IPS-NIHi7 (cell line): ENCODE results near the gene CD99L2.

ENCODE experiments used
- DNase-seq: peaks from one replicate; pipeline ENCODE4 v3.0.0; 2012; ENCODE audit warnings: mixed read lengths; ENCODE audit errors: extremely low spot score

Gene CD99L2, protein sequence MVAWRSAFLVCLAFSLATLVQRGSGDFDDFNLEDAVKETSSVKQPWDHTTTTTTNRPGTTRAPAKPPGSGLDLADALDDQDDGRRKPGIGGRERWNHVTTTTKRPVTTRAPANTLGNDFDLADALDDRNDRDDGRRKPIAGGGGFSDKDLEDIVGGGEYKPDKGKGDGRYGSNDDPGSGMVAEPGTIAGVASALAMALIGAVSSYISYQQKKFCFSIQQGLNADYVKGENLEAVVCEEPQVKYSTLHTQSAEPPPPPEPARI

GRCh38 chrX:150898343-150899190, at the start of gene CD99L2:
TSS of gene CD99L2 (minus strand) at chrX:150898668. CDS start at chrX:150898588, 80 bp downstream.
- peak; percentile 83 for DNase-seq

DNA sequence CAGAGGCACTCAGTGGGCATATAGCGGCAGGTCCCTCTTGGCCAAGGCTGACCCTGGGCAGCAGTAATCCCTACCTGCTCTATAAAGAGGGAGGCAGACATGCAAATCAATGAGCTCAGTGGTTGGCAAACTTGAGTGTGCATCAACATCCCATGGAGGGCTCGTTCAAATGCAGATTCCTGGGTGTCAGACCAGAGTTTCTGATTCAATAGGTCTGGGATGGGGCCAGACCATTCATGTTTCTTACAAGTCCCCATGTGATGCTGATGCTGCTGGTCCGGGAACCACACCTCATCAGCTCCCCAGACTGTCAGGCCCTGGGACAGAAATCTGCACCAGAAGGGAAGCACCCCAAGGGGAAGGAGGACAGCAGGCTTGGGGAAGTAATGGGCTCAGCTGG, 45.8 kb upstream of the CD99L2 start:
- no peak for DNase-seq

DNA sequence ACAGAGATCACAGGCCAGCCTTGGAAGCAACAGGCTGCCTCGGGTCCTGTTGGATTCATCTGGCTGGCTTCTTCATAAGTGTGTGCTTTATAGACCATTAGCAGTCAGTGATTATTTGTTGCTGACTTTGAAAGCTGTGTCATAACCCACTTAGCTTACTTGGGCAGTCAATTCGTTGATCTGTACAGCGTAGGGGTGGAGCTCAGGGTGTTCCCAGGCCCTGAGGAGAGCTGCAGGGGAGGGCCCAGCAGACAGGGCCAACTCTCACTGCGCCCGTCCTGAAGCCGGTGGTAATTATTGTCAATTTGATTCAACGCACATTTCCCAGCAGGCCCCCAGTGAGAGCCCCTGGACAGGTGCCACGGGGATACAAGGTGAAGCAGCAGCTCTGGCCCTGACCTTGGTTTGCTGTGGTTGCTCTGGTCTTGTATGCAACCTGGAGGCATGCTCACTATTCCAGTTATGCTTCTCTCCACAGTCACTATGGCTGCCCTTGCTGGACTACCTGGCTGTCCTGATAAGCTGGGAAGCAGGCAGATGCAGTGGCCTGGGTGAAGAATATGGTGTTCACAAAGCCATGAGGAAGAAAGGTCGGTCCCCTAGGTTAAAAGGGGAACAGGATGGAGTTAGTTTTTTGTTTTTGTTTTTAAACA, 44.6 kb upstream of the CD99L2 start:
- DNase-seq: no peak

- no peak for DNase-seq
Observed at GRCh38 chrX:150941580-150941979, 43.1 kb upstream of the CD99L2 start.

- no peak for DNase-seq
Observed at GRCh38 chrX:150940844-150941495, 42.5 kb upstream of the CD99L2 start.

DNA sequence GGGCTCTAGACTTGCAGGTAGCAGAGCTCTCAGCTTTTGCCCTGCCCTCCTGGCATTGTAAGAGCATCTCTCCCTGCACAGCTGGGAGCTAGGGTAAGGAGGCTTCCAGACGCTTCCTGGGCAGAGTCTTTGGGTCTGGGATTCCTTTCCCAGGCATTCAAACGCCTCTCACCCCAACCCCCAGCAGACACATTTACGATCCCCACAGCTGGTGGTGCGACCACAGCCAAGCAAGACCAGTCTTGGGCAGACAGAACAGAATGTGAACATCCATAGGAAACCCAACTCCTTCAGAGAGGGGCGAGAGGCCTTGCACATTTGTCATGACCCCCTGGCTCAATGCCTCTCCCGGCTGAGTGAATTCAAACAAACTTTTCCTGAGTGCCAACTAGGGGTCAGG, 38.1 kb upstream of the CD99L2 start:
- no peak for DNase-seq

DNA sequence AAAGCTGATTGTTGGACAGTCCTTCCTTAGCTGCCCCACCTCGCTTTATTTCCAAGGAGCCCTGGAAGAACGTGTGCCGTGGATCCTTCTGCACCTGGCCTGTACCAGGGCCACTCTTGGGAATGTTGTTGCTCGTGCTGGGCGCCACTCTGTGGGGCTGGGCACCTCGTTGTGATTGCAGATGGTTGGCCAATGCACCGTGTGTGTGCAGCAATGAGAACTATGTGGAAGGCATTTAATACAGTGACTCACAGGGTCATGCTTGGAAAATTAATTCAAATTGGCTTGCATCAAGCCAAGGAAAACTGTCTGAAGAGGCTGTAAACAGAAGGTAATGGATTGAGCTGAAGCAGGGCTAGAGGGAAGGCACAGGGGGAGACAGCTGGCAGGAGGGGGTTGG, 37.0 kb upstream of the CD99L2 start:
- DNase-seq: no peak

DNA sequence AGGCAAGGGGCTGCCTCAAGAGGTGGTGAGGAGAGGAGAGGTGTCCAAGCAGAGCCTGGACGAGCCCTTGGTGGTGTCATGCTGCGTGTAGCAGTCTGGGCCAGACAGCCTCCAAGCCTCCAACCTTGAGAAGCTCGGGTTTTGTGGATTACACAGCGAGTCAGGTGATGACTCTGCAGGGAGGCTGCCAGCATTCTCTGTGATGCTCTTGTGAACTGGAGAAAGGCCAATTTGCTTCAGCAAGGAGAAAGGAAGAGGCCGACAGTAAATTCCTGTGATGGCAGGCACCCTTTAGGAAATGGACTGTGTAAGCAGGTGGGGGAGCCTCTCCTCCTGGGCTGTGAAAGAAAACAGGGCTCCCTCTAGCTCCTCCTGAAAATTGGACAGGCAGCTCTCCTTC, 36.0 kb upstream of the CD99L2 start:
- no peak for DNase-seq

GRCh38 chrX:150933945-150934350, 35.5 kb upstream of the CD99L2 start:
- DNase-seq: no peak

- no peak for DNase-seq
Observed at GRCh38 chrX:150929058-150929457, 30.6 kb upstream of the CD99L2 start.

- no peak for DNase-seq
Observed at GRCh38 chrX:150926791-150927190, 28.3 kb upstream of the CD99L2 start.

- no peak for DNase-seq
Observed at GRCh38 chrX:150926304-150926703, 27.8 kb upstream of the CD99L2 start.

- DNase-seq: no peak
Observed at GRCh38 chrX:150919401-150919800, 20.9 kb upstream of the CD99L2 start.

DNA sequence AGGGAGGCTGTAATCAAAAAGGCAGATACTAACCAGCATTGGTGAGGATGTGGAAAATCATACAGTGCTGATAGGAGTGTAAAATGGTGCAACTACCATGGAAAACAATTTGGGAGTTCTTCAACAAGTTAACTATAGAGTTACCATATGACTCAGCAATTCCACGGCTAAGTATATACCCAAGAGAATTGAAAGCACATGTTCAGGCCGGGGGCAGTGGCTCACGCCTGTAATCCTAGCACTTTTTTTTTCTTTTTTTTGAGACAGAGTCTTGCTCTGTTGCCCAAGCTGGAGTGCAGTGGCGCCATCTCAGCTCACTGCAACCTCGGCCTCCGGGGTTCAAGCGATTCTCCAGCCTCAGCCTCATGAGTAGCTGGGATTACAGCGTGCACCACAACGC, 15.0 kb upstream of the CD99L2 start:
- DNase-seq: no peak

DNA sequence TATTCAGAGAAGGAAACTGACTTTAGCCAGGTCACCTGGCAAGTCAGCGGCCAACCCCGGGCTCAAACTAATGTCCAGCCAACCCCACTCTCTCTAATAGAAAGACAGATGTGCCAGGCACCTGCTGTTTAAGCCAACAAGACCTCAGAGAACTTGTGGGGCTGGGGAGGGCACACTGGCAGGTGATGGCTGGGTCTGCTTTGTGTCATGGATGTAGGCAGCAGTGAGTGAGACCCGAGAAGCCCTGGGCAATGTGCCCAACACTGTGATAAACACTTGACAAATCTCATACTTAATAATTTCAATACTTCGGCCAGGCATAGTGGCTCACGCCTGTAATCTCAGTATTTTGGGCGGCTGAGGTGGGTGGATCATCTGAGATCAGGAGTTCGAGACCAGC, 9.0 kb upstream of the CD99L2 start:
- DNase-seq: no peak

- DNase-seq: no peak
Observed at GRCh38 chrX:150906694-150907093, 8.2 kb upstream of the CD99L2 start.

GRCh38 chrX:150905293-150905692, 6.8 kb upstream of the CD99L2 start:
- no peak for DNase-seq

GRCh38 chrX:150903110-150903508, 4.6 kb upstream of the CD99L2 start:
- DNase-seq: no peak

DNA sequence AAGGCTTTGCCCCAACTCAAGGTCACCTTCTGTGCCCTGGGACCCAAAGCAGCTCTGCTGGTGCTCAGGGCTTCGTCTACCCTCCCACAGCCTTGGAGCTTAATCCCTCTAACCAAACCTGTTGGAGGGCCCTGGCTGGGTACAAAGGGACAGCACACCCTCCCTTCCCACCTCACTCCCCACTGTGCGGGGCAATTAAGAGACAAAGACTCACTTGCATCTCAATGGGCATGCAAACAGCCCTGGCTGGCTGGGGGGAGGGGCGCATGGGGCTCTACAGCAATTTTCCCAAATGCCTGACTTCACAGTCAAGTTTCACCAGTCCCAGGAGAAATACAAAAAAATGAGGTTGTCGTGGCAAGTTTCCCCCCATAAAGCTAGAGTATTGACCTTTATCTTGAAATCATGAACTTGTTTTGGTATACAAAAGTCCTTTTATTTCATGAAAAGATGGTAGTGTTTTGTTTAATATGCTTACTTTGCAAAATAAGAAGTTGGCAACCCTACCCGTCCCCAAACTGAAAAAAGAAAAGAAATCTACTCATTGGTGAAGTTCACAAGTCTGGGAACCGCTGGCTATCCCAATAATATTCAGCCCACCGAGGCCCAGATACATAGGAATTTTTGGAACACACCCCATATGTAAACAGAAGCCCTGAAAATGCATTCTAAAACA, 4.1 kb upstream of the CD99L2 start:
- DNase-seq: peak; percentile 53

DNA sequence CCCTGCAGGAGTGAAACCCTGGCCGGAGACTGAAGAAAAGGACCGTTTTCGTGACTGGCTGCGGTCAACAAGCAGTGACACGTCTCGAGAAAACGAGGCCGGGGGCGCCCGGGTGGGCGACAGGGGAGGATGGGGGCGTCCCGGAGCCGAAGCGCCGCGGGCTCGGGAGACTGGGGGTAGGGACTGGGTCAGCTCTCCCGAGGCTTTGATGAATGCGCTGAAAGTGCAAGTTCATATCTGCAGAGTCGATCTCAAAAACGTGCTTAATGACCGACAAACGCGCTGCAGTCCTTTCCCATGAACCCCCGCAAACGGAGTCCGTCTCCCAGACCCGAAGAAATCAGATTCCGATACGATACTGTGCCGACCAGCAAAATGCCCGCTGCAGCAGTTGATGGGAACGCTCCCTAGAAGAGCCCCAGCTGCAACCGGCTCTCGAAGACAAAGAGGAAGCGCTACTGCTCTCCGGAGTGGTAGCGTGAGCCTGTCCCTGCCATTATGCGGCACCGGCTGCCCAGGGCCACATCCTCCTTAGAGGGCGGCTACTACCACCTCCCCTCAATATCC, 806 bp upstream of the CD99L2 start:
- DNase-seq: no peak
